ENCODE results near the gene TBC1D2. TPM values are rescaled to one million over a fixed set of nuclear protein-coding genes. Genes with fewer than 3 reads are reported as not detected.

The TBC1D2 gene, protein sequence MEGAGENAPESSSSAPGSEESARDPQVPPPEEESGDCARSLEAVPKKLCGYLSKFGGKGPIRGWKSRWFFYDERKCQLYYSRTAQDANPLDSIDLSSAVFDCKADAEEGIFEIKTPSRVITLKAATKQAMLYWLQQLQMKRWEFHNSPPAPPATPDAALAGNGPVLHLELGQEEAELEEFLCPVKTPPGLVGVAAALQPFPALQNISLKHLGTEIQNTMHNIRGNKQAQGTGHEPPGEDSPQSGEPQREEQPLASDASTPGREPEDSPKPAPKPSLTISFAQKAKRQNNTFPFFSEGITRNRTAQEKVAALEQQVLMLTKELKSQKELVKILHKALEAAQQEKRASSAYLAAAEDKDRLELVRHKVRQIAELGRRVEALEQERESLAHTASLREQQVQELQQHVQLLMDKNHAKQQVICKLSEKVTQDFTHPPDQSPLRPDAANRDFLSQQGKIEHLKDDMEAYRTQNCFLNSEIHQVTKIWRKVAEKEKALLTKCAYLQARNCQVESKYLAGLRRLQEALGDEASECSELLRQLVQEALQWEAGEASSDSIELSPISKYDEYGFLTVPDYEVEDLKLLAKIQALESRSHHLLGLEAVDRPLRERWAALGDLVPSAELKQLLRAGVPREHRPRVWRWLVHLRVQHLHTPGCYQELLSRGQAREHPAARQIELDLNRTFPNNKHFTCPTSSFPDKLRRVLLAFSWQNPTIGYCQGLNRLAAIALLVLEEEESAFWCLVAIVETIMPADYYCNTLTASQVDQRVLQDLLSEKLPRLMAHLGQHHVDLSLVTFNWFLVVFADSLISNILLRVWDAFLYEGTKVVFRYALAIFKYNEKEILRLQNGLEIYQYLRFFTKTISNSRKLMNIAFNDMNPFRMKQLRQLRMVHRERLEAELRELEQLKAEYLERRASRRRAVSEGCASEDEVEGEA
- total RNA-seq: 10 to 100 TPM; 29.9 to 61.8 (median 41.0) TPM

DNA sequence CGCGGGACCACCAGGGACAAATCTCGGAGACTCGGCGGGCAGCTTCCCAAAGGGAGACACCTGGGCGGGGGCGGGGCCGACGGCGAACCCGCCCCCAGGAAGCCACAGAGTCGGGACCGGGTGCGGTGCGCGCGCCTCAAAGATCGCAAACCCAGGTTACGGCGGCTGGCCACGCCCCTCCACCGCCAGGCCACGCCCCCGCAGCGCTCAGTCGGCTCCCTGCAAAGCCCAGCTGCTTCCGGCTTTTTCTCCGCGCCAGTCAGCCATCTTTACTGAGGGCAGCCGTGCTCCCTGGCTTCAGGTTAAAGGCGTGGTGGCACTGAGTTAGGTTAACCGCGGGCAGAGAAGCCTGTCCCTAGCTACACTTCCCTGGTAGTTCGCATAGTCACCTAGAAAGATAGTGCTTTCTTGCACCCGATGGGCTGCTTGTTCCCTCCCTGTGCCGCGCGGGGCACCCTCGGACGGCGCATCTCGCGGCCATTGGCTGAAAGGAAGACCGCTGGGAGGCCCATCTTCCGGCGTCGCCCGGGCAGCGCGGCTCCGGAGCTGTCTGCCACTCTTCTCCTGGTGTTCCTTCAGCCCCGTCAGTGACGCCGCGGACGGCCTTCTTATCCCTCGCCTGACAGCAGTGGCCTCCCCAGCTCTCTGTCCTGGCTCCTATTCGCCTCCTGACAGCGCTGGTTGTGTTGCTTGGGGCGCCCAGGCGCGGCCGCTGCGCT lies at the start of gene TBC1D2:
TSS of gene TBC1D2 (minus strand) at position 72 of the 719 bp plus-strand sequence. CDS start 108 bp downstream, outside the sequence.
- WGBS, 2 donors: 0 to 1% methylated on average over 25 to 58 of the region's 64 CpGs
- TF ChIP-seq POLR2A (IDR thresholded peaks at IDR 0.05) (peak; percentile 25 to 41), EP300 (IDR thresholded peaks at IDR 0.05) (peak; percentile 54 to 84)
- TF ChIP-seq, protein P1, sequence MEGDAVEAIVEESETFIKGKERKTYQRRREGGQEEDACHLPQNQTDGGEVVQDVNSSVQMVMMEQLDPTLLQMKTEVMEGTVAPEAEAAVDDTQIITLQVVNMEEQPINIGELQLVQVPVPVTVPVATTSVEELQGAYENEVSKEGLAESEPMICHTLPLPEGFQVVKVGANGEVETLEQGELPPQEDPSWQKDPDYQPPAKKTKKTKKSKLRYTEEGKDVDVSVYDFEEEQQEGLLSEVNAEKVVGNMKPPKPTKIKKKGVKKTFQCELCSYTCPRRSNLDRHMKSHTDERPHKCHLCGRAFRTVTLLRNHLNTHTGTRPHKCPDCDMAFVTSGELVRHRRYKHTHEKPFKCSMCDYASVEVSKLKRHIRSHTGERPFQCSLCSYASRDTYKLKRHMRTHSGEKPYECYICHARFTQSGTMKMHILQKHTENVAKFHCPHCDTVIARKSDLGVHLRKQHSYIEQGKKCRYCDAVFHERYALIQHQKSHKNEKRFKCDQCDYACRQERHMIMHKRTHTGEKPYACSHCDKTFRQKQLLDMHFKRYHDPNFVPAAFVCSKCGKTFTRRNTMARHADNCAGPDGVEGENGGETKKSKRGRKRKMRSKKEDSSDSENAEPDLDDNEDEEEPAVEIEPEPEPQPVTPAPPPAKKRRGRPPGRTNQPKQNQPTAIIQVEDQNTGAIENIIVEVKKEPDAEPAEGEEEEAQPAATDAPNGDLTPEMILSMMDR (IDR thresholded peaks at IDR 0.05): peak in 3 of 5 experiments; percentile 23 to 49 (median 31)
- peaks cover 0 to 13% (median 0%) of the 10 kb centered on the region in 3 donors for H3K36me3 ChIP-seq
- H3K4me3 ChIP-seq: peak within 1 kb of the TSS; percentile 64 to 93 (median 76)
- no peaks in the 10 kb centered on the region for H3K9me3 ChIP-seq
- H3K4me1 ChIP-seq: peaks cover 0 to 45% (median 9%) of the 10 kb centered on the region in 4 donors
- no peaks in the 10 kb centered on the region for H3K27me3 ChIP-seq
- DNase-seq (ENCODE audit: low spot score in 2 of 2): peak; percentile 92
- H3K27ac ChIP-seq: peak within 1 kb of the TSS; percentile 89 to 96 (median 92)

DNA sequence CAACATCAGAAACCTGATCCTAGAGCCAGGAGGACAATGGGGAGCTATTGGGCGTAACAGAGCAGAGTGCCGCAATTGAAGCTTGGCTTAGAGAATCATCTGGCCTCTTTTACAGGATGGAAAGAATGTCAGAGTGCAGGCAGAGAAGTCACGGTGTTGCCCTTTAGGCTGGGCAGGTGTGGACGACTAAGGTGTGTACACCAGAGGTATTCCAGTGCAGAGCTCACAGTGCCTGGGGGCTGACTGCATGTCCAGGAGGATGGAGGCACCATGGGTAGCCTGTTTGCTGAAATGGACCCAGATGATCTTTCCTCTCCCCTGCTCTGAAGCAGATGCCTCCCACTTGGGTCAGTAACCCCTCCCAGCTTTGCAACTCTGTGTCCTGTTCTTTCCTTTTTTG lies 48.9 kb upstream of the TBC1D2 start:
- WGBS, 2 donors: 76 to 85% methylated on average over 4 of the region's 4 CpGs
- no peaks in the 10 kb centered on the region for H3K36me3 ChIP-seq

DNA sequence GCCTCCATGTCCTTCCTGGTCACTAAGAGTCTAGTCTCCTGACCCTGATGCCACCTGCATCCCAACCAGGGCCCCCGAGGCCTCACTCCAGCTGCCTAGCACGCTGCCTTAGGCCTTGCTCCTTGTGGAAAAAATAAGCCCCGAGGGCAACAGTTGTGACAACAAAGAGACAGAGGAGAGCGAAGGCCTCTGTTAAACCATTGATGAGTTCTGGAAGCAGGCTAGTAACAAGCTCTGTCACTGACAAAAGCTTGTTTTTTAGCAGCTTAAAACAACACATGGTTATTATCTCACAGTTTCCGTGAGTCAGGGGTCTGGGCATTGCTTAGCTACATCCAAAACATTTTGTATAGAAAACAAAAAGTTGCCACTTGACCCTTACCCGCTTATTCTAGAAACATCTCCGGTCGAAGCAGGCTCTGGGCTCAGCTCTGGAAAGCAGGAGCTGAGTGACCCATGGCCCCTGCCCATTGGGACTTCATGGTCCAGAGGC lies 48.2 kb upstream of the TBC1D2 start:
- Histone ChIP-seq H3K27ac (no peak overlapping the region), H3K4me3 (no peak overlapping the region), H3K9me3 (no peaks in the 10 kb centered on the region), H3K36me3 (no peaks in the 10 kb centered on the region), H3K27me3 (no peaks in the 10 kb centered on the region), H3K4me1 (peaks cover 0 to 18% (median 0%) of the 10 kb centered on the region in 4 donors)
- TF ChIP-seq, protein P1 (IDR thresholded peaks at IDR 0.05): no peak
- TF ChIP-seq POLR2A (IDR thresholded peaks at IDR 0.05) (no peak), EP300 (IDR thresholded peaks at IDR 0.05) (no peak)
- no peak for DNase-seq (ENCODE audit: low spot score in 2 of 2)
- WGBS, 2 donors: 41 to 46% methylated on average over 8 of the region's 8 CpGs

More for the DNA sequence above, 48.9 kb upstream of the TBC1D2 start:
- H3K27ac ChIP-seq: no peak overlapping the region
- DNase-seq (ENCODE audit: low spot score in 2 of 2): no peak
- H3K9me3 ChIP-seq: no peaks in the 10 kb centered on the region
- no peaks in the 10 kb centered on the region for H3K27me3 ChIP-seq
- H3K4me3 ChIP-seq: no peak overlapping the region
- TF ChIP-seq EP300 (IDR thresholded peaks at IDR 0.05) (no peak), POLR2A (IDR thresholded peaks at IDR 0.05) (no peak)
- TF ChIP-seq, protein P1 (IDR thresholded peaks at IDR 0.05): no peak
- H3K4me1 ChIP-seq: peaks cover 0 to 18% (median 0%) of the 10 kb centered on the region in 4 donors

DNA sequence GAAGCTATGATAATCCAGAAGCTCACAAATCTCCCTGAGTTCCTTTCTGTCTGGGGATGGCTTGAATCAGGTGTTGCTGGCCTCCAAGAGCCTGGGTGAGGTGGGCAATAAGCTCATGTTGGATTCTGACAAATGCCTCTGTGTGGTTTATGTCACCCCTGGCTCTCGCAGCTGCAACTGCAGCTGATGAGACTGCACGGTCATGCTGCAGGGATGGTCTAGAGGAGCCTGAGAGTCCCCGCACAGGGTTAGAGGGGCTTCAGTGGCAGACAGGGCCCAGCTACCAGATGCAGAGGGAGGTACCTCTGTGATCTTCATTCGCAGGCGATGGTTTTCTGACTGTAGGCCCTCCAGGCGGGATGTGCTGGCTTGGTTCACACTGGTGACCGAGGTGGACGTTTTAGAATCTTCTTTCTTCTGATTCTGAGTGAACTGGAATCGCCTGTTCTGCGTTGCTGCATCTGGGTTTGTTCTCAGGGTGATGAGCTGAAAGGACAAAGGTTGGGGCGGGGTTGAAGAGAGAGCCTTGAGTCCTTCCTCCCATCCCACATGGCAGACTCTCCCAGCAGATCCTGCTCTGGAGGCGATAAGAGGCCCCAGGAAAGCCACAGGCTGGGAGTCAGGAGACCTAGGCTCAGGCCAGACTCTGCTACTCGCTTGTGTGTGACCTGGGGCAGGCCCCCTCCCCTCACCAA lies 47.6 kb upstream of the TBC1D2 start:
- 82 to 86% methylated on average over 13 of the region's 13 CpGs for WGBS, 2 donors
- H3K4me3 ChIP-seq: no peak overlapping the region
- H3K27me3 ChIP-seq: no peaks in the 10 kb centered on the region
- no peak for DNase-seq (ENCODE audit: low spot score in 2 of 2)
- H3K36me3 ChIP-seq: no peaks in the 10 kb centered on the region
- no peaks in the 10 kb centered on the region for H3K9me3 ChIP-seq
- H3K4me1 ChIP-seq: peaks cover 0 to 18% (median 0%) of the 10 kb centered on the region in 4 donors
- H3K27ac ChIP-seq: peak overlapping the region in 2 of 4 donors; percentile 4 to 68
- TF ChIP-seq EP300 (IDR thresholded peaks at IDR 0.05) (no peak), POLR2A (IDR thresholded peaks at IDR 0.05) (no peak)
- TF ChIP-seq, protein P1 (IDR thresholded peaks at IDR 0.05): no peak
